Ovary (tissue), 9 donors: Measurements from ENCODE around the gene MAST4. TPM values are rescaled to one million over a fixed set of nuclear protein-coding genes. Genes with fewer than 3 reads are reported as not detected.

Experiments
- DNase-seq, 5 donors: peaks; one replicate each; pipeline ENCODE4 v3.0.0-alpha.2; 2019 to 2020
- H3K27ac ChIP-seq, 2 donors: fragments of 200-600 bp; one replicate each; pipeline versions ENCODE4 v1.5.1 to v1.8.0; 2019 to 2022
- H3K27me3 ChIP-seq: fragments of 200-600 bp; one replicate; pipeline ENCODE4 v1.8.0; 2022
- H3K36me3 ChIP-seq: fragments of 200-600 bp; sonication (generic); one replicate; pipeline ENCODE4 v1.5.1; 2019
- H3K4me1 ChIP-seq: one replicate; pipeline ENCODE4 v1.8.1; 2013; ENCODE audit warnings: mild to moderate bottlenecking, moderate library complexity; ENCODE audit not compliant: insufficient read depth
- H3K4me3 ChIP-seq: fragments of 200-600 bp; sonication (generic); one replicate; pipeline ENCODE4 v1.5.1; 2017
- H3K9me3 ChIP-seq, 2 donors: fragments of 200-600 bp in 1 of 2; sonication (generic) in 1 of 2; one replicate each; pipeline versions ENCODE4 v1.5.1 to v1.8.1; 2013 to 2019; ENCODE audit warnings: mild to moderate bottlenecking in 1 of 2, moderate library complexity in 1 of 2
- EP300 ChIP-seq: sonication (generic); formaldehyde crosslinking; IDR thresholded peaks from one replicate; pipeline ENCODE4 v1.6.1; 2017; ENCODE audit warnings: antibody characterized with exemption
- POLR2A ChIP-seq: fragments of 450-650 bp; IDR thresholded peaks from one replicate; pipeline ENCODE4 v1.6.1; 2017; ENCODE audit warnings: antibody characterized with exemption, mild to moderate bottlenecking, moderate library complexity
- WGBS, 3 donors: extraction: QIAGEN DNeasy Blood & Tissue Kit in 1 of 3; methylation state at CpG; one replicate each; pipeline versions ENCODE4 v1.1.5 to v1.1.7; 2013 to 2017; 5-methylcytosine and 5-hydroxymethylcytosine counted together
- intact Hi-C, 4 donors: fragments of 100-400 bp; cut with DNase I; formaldehyde crosslinking; loops; one replicate each; pipeline versions ENCODE4 v1.11.0 to v1.15.1; 2022 to 2023
- polyA plus RNA-seq, 2 donors: library from polyadenylated mRNA; stranded (reverse); fragments of 200-250 nt in 1 of 2; fragments of 350-450 nt in 1 of 2; fragmentation: Illumina TruSeq in 1 of 2; extraction: RNeasy Lipid Tissue Mini Kit (QIAGEN cat#74804) in 1 of 2; gene quantifications; one replicate each; pipeline ENCODE4 v1.2.3, GENCODE V29; 2013 to 2014
- total RNA-seq, 7 donors: library from RNA; depleted of rRNA in 2 of 7; stranded (reverse); fragments of >200 nt in 2 of 7; fragmentation: NEBNext Ultra II Directional in 3 of 7; extraction: Animal tissue kit (Norgen Biotek cat#: 25700) in 3 of 7; gene quantifications; one replicate each; pipeline versions ENCODE4 v1.1.0 to v1.2.4, GENCODE V29; 2016 to 2023
- TF ChIP-seq, protein P1 (sequence below), 3 donors: fragments of 450-650 bp in 2 of 3; fragments of 200-600 bp in 1 of 3; IDR thresholded peaks; one replicate each; pipeline versions ENCODE4 v1.5.1 to v1.8.0; 2016 to 2022; ENCODE audit warnings: antibody characterized with exemption in 3 of 3, mild to moderate bottlenecking in 1 of 3
- donor health status: DM: no; HTN: no; CAD: no; lungs with moderate emphysema.
- donor health status: DM: no; HTN: no; CAD: no.
- donor health status: Bipolar disorder and iron deficiency.
- donor health status: DM: yes; HTN: yes; CAD: no.
- donor health status: DM: no; HTN: no; CAD: no.
- donor health status: DM: yes; HTN: yes; CAD: no.

The MAST4 gene
- total and polyA plus RNA-seq, 9 donors = 11.6 to 86.3 (median 57.6) TPM

GRCh38 chr5:67102708-67103107, 506.5 kb downstream of the MAST4 start:
- no peak overlapping the region for H3K27ac ChIP-seq
- peak in 1 of 5 donors; percentile 42 for DNase-seq
- H3K27me3 ChIP-seq = no peaks in the 10 kb centered on the region
- 36 to 70% (median 63%) methylated on average over 4 of the region's 4 CpGs for WGBS, 3 donors
- peaks cover 3% of the 10 kb centered on the region for H3K4me1 ChIP-seq
- no peaks in the 10 kb centered on the region for H3K36me3 ChIP-seq
- TF ChIP-seq POLR2A (no peak), EP300 (no peak)
- TF ChIP-seq, protein P1, sequence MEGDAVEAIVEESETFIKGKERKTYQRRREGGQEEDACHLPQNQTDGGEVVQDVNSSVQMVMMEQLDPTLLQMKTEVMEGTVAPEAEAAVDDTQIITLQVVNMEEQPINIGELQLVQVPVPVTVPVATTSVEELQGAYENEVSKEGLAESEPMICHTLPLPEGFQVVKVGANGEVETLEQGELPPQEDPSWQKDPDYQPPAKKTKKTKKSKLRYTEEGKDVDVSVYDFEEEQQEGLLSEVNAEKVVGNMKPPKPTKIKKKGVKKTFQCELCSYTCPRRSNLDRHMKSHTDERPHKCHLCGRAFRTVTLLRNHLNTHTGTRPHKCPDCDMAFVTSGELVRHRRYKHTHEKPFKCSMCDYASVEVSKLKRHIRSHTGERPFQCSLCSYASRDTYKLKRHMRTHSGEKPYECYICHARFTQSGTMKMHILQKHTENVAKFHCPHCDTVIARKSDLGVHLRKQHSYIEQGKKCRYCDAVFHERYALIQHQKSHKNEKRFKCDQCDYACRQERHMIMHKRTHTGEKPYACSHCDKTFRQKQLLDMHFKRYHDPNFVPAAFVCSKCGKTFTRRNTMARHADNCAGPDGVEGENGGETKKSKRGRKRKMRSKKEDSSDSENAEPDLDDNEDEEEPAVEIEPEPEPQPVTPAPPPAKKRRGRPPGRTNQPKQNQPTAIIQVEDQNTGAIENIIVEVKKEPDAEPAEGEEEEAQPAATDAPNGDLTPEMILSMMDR (IDR thresholded peaks at IDR 0.05) = no peak
- intact Hi-C loops = no loop called here
- H3K9me3 ChIP-seq = no peaks in the 10 kb centered on the region
- H3K4me3 ChIP-seq = no peak overlapping the region

DNA sequence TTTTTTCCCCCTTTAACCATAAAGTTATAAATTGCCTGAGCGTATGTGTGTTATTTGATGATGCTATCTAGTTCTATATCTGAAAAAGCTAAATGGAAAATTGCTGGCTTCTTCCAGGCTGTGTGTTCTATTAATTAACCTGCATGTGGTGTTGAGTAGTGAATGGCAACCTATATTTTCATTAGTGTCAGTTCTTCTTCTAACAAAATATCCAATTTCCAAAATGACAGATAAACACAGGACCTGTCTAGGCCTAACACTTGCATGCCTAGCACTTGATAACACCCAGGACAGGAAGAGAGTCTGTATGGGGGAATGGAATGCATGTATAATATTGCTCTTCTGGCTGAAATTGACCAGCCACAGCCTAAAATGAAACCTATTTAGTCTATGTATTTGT, 508.7 kb downstream of the MAST4 start:
- H3K4me3 ChIP-seq = no peak overlapping the region
- H3K4me1 ChIP-seq = peaks cover 3% of the 10 kb centered on the region
- no peaks in the 10 kb centered on the region for H3K27me3 ChIP-seq
- intact Hi-C loops = no loop called here
- DNase-seq = no peak
- H3K9me3 ChIP-seq = no peaks in the 10 kb centered on the region
- TF ChIP-seq POLR2A = no peak
- TF ChIP-seq, protein P1 (IDR thresholded peaks at IDR 0.05) = no peak
- no peak for TF ChIP-seq EP300
- WGBS, 3 donors = 93 to 100% (median 99%) methylated on average over 1 of the region's 1 CpG
- no peak overlapping the region for H3K27ac ChIP-seq
- no peaks in the 10 kb centered on the region for H3K36me3 ChIP-seq

DNA sequence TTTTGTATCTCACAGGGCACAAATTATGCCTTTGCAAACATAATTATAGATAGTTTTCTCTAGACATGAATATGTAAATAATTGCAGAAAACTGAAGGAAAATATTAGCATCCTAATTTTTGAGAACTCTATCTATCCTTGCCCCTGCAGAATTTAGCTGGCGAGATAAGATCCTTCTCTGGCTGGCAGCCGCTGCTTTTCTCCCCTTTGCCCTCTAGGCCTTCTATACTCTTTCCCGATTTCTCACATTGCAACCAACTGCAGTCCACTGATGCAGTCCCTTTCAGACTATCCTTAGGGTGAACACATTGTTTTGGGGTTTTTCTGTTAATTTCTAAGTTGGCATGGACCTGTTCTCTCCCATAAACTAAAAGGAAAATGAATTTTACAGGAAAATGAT, 509.1 kb downstream of the MAST4 start:
- peaks cover 3% of the 10 kb centered on the region for H3K4me1 ChIP-seq
- H3K4me3 ChIP-seq = no peak overlapping the region
- 93 to 98% (median 94%) methylated on average over 3 of the region's 3 CpGs for WGBS, 3 donors
- no peaks in the 10 kb centered on the region for H3K27me3 ChIP-seq
- intact Hi-C loops = no loop called here
- H3K27ac ChIP-seq = no peak overlapping the region
- H3K36me3 ChIP-seq = no peaks in the 10 kb centered on the region
- no peak for TF ChIP-seq POLR2A
- TF ChIP-seq EP300 = no peak
- TF ChIP-seq, protein P1 (IDR thresholded peaks at IDR 0.05) = no peak
- H3K9me3 ChIP-seq = no peaks in the 10 kb centered on the region
- DNase-seq = no peak

- DNase-seq = no peak
- Histone ChIP-seq H3K4me1 (peaks cover 3% of the 10 kb centered on the region), H3K27me3 (no peaks in the 10 kb centered on the region), H3K9me3 (no peaks in the 10 kb centered on the region), H3K36me3 (no peaks in the 10 kb centered on the region), H3K4me3 (no peak overlapping the region), H3K27ac (no peak overlapping the region)
- TF ChIP-seq POLR2A (no peak), EP300 (no peak)
- TF ChIP-seq, protein P1 (IDR thresholded peaks at IDR 0.05) = no peak
- 7 to 20% (median 18%) methylated on average over 2 of the region's 2 CpGs for whole genome bisulfite sequencing, 3 donors
- intact Hi-C loops = no loop called here
Observed at GRCh38 chr5:67106626-67107342, 510.6 kb downstream of the MAST4 start.
